ENCODE results near the gene RND2.

- no peak for TF ChIP-seq POLR2A (IDR thresholded peaks at IDR 0.05; ENCODE audit: low read depth, low read length)
- TF ChIP-seq SMC3 (IDR thresholded peaks at IDR 0.05; ENCODE audit: low read depth, low read length): no peak
- no peak for TF ChIP-seq MAFK (IDR thresholded peaks at IDR 0.05; ENCODE audit: low read depth, low read length)
- TF ChIP-seq CTCF (conservative IDR thresholded peaks at IDR 0.05; ENCODE audit: low read depth, low read length): no peak
- no peak for TF ChIP-seq BHLHE40 (IDR thresholded peaks at IDR 0.05; ENCODE audit: low read depth, low read length)
- TF ChIP-seq CEBPB (IDR thresholded peaks at IDR 0.05; ENCODE audit: low read depth, low read length): no peak
- TF ChIP-seq USF2 (IDR thresholded peaks at IDR 0.05; ENCODE audit: low read depth, low read length): no peak
- no peak for TF ChIP-seq MXI1 (IDR thresholded peaks at IDR 0.05; ENCODE audit: borderline replicate concordance, low read depth, low read length)
- no peak for TF ChIP-seq RFX5 (IDR thresholded peaks at IDR 0.05; ENCODE audit: low read depth, low read length)
- no peak for TF ChIP-seq FOS (IDR thresholded peaks at IDR 0.05; ENCODE audit: low read depth, low read length)
- no peak for TF ChIP-seq RAD21 (IDR thresholded peaks at IDR 0.05; ENCODE audit: low read length)
- TF ChIP-seq CHD1 (IDR thresholded peaks at IDR 0.05; ENCODE audit: low read depth, low read length): no peak
These were observed 921 bp downstream of the RND2 start for GRCh38 chr17:43025766-43026537.

Measured in IMR-90 (cell line).